Ovary (tissue), 3 donors: ENCODE results near the gene TTLL11.

ENCODE experiments used
- POLR2A ChIP-seq: fragments of 450-650 bp; IDR thresholded peaks from one replicate; pipeline ENCODE4 v1.6.1; 2017; ENCODE audit warnings: antibody characterized with exemption, mild to moderate bottlenecking, moderate library complexity
- TF ChIP-seq, protein P1 (sequence below), 3 donors: fragments of 450-650 bp in 2 of 3; fragments of 200-600 bp in 1 of 3; IDR thresholded peaks; one replicate each; pipeline versions ENCODE4 v1.5.1 to v1.8.0; 2016 to 2022; ENCODE audit warnings: antibody characterized with exemption in 3 of 3, mild to moderate bottlenecking in 1 of 3
- donor health status: DM: no; HTN: no; CAD: no.

DNA sequence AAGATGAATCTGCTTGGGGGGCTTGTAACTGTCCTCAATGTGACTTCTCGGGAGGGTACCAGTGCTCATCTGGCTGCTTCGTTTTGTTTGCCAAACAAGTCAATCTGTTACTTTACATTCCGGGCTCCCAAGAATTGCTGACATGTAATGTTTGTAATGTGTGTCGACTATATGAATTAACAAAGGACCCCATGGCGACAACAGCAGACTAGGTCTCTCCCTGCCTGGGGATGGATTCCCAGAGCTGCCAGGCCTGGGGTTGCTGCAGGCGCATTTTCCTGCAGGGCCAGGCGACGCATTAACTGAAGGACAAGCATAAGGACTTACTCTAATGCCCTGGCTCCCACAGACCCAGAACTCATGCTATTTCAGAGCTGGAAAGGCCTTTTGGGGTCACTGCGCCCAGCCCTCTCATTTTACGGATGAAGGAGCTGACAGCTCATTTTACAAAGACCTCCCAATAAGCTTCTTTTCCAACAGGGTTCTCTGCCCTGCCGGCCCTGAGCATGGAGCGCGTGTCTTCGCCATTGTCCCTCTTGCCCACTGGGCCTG is 214.8 kb downstream of the TTLL11 start:
- TF ChIP-seq POLR2A: no peak
- TF ChIP-seq, protein P1, sequence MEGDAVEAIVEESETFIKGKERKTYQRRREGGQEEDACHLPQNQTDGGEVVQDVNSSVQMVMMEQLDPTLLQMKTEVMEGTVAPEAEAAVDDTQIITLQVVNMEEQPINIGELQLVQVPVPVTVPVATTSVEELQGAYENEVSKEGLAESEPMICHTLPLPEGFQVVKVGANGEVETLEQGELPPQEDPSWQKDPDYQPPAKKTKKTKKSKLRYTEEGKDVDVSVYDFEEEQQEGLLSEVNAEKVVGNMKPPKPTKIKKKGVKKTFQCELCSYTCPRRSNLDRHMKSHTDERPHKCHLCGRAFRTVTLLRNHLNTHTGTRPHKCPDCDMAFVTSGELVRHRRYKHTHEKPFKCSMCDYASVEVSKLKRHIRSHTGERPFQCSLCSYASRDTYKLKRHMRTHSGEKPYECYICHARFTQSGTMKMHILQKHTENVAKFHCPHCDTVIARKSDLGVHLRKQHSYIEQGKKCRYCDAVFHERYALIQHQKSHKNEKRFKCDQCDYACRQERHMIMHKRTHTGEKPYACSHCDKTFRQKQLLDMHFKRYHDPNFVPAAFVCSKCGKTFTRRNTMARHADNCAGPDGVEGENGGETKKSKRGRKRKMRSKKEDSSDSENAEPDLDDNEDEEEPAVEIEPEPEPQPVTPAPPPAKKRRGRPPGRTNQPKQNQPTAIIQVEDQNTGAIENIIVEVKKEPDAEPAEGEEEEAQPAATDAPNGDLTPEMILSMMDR (IDR thresholded peaks at IDR 0.05): no peak
